IMR-90 (cell line): ENCODE measurements around the gene ELAVL1. TPM values are rescaled to one million over a fixed set of nuclear protein-coding genes. Genes with fewer than 3 reads are reported as not detected.
"Not testable (repeated sequence)": the region's sequence is repeated elsewhere in the genome, so short reads cannot be mapped to it uniquely, and the experiment has no call there.

ENCODE experiments used
- ATAC-seq: fragments of 200-7000 bp; cut with Tn5 transposase; 2 replicates; pipeline ENCODE4 v1.9.1; 2020; ENCODE audit warnings: low read depth, mild to moderate bottlenecking, moderate library complexity
- BruUV-seq: library from RNA; stranded (reverse); fragments of 400-500 nt; replicated peaks from 2 replicates; lab custom pipeline; 2021; lab: Mats Ljungman, UMichigan
- CTCF ChIA-PET: fragments of 300-600 bp; formaldehyde crosslinking; extraction: SDS; loops from one replicate; lab custom pipeline; 2021; ENCODE audit warnings: antibody characterized with exemption; lab: Yijun Ruan, JAX
- POLR2A ChIA-PET: fragments of 300-600 bp; sonication (Branson Sonifier 250); formaldehyde crosslinking; loops from one replicate; lab custom pipeline; 2022; ENCODE audit warnings: antibody characterized with exemption; ENCODE audit not compliant: unreplicated experiment; lab: Charles Lee
- DNase-seq: peaks from one replicate; pipeline ENCODE4 v3.0.0; 2013
- H2AFZ ChIP-seq: replicated peaks from 2 replicates; pipeline ENCODE3; 2013; ENCODE audit warnings: low read length, mild to moderate bottlenecking; ENCODE audit not compliant: poor library complexity
- H2AK5ac ChIP-seq: 2 replicates; pipeline ENCODE4 v1.6.1; 2013; ENCODE audit warnings: low read depth, low read length, inconsistent platforms
- H2AK9ac ChIP-seq: replicated peaks from 2 replicates; pipeline ENCODE3; 2013; ENCODE audit warnings: mild to moderate bottlenecking, low read depth, low read length, moderate library complexity; ENCODE audit not compliant: poor library complexity
- H2BK120ac ChIP-seq: 2 replicates; pipeline ENCODE4 v1.6.1; 2013; ENCODE audit warnings: low read depth, low read length, inconsistent platforms
- H2BK15ac ChIP-seq: 3 replicates; pipeline ENCODE4 v1.6.1; 2013; ENCODE audit warnings: low read depth, low read length, inconsistent platforms
- H2BK20ac ChIP-seq: 2 replicates; pipeline ENCODE4 v1.6.1; 2013; ENCODE audit warnings: low read depth, mild to moderate bottlenecking, inconsistent platforms, low read length, moderate library complexity
- H2BK5ac ChIP-seq: 2 replicates; pipeline ENCODE4 v1.6.1; 2013; ENCODE audit warnings: mild to moderate bottlenecking, low read depth, low read length, inconsistent platforms; ENCODE audit not compliant: poor library complexity, severe bottlenecking
- H3K14ac ChIP-seq: replicated peaks from 2 replicates; pipeline ENCODE4 v1.6.1; 2013; ENCODE audit warnings: low read depth, low read length, inconsistent platforms
- H3K18ac ChIP-seq: 2 replicates; pipeline ENCODE4 v1.6.1; 2013; ENCODE audit warnings: low read depth, low read length, control low read depth
- H3K23ac ChIP-seq: 2 replicates; pipeline ENCODE4 v1.6.1; 2013; ENCODE audit warnings: low read depth, low read length, inconsistent platforms
- H3K27ac ChIP-seq: 2 replicates; pipeline ENCODE4 v1.5.1; 2013; ENCODE audit warnings: mild to moderate bottlenecking, control low read depth, low read length; ENCODE audit not compliant: insufficient read depth
- H3K27me3 ChIP-seq: 2 replicates; pipeline ENCODE4 v1.6.1; 2013; ENCODE audit warnings: low read length; ENCODE audit not compliant: control insufficient read depth, insufficient read depth
- H3K36me3 ChIP-seq: 2 replicates; pipeline ENCODE4 v1.6.1; 2013; ENCODE audit warnings: low read length, mixed read lengths; ENCODE audit not compliant: control insufficient read depth, insufficient read depth
- H3K4ac ChIP-seq: 2 replicates; pipeline ENCODE4 v1.6.1; 2013; ENCODE audit warnings: low read depth, low read length, inconsistent platforms
- H3K4me1 ChIP-seq: 2 replicates; pipeline ENCODE4 v1.6.1; 2013; ENCODE audit warnings: low read length, mixed read lengths; ENCODE audit not compliant: control insufficient read depth, insufficient read depth
- H3K4me2 ChIP-seq: 2 replicates; pipeline ENCODE4 v1.6.1; 2013; ENCODE audit warnings: low read depth, mild to moderate bottlenecking, control low read depth, low read length, moderate library complexity
- H3K4me3 ChIP-seq: 2 replicates; pipeline ENCODE4 v1.5.1; 2013; ENCODE audit warnings: low read depth, mild to moderate bottlenecking, control low read depth, low read length, moderate library complexity; ENCODE audit not compliant: insufficient read depth
- H3K56ac ChIP-seq: 2 replicates; pipeline ENCODE4 v1.6.1; 2013; ENCODE audit warnings: low read length, inconsistent platforms; ENCODE audit not compliant: insufficient read depth; ENCODE audit errors: extremely low read depth
- H3K79me1 ChIP-seq, 2 experiments: 2 replicates each; pipeline ENCODE4 v1.6.1; 2013; ENCODE audit warnings: low read length in 2 of 2, inconsistent platforms in 1 of 2, low read depth in 1 of 2
- H3K9ac ChIP-seq: 2 replicates; pipeline ENCODE4 v1.6.1; 2013; ENCODE audit warnings: low read depth, low read length, control low read depth
- H3K9me1 ChIP-seq: 2 replicates; pipeline ENCODE4 v1.6.1; 2013; ENCODE audit warnings: low read length, inconsistent platforms; ENCODE audit not compliant: insufficient read depth
- H3K9me3 ChIP-seq: 2 replicates; pipeline ENCODE4 v1.6.1; 2013; ENCODE audit warnings: low read length; ENCODE audit not compliant: control insufficient read depth, insufficient read depth
- H4K20me1 ChIP-seq: 2 replicates; pipeline ENCODE4 v1.6.1; 2013; ENCODE audit warnings: low read length, inconsistent platforms; ENCODE audit not compliant: insufficient read depth
- H4K5ac ChIP-seq: 2 replicates; pipeline ENCODE4 v1.6.1; 2013; ENCODE audit warnings: mild to moderate bottlenecking, low read depth, low read length, control low read depth
- H4K8ac ChIP-seq, 2 experiments: 2 replicates each; pipeline ENCODE4 v1.6.1; 2013; ENCODE audit warnings: low read depth in 2 of 2, low read length in 2 of 2, control low read depth in 1 of 2, inconsistent platforms in 1 of 2
- H4K91ac ChIP-seq: 2 replicates; pipeline ENCODE4 v1.6.1; 2013; ENCODE audit warnings: low read depth, low read length, inconsistent platforms; ENCODE audit not compliant: insufficient read depth
- WGBS, 2 experiments: methylation state at CpG; one replicate each; pipeline versions ENCODE4 v1.1.5 to v1.1.7; 2013; ENCODE audit warnings: missing lambda C conversion rate in 2 of 2; ENCODE audit not compliant: insufficient read length in 1 of 2; ENCODE audit errors: extremely low coverage in 2 of 2; 5-methylcytosine and 5-hydroxymethylcytosine counted together
- dilution Hi-C: fragments of 300-500 bp; cut with HindIII; formaldehyde crosslinking; loops from one replicate; pipeline ENCODE4 v1.14.3; 2018; ENCODE audit warnings: low sequenced_read_pairs; ENCODE audit not compliant: unreplicated experiment
- in situ Hi-C: fragments of 300-500 bp; cut with MboI; formaldehyde crosslinking; loops from 3 replicates; pipeline ENCODE4 v1.14.3; 2019; ENCODE audit warnings: low sequenced_read_pairs, inconsistent platforms, mixed read lengths
- intact Hi-C: fragments of 100-400 bp; cut with micrococcal nuclease; formaldehyde crosslinking; loops from 2 replicates; pipeline ENCODE4 v1.10.0; 2022
- polyA plus RNA-seq, 3 experiments: library from polyadenylated mRNA; depleted of rRNA; stranded (reverse); fragments of >200 nt; gene quantifications; 2 replicates each; pipeline ENCODE4 v1.2.3, GENCODE V29; 2012; ENCODE audit warnings: low replicate concordance in 1 of 3
- total RNA-seq: library from RNA; depleted of rRNA; stranded (reverse); fragments of >200 nt; gene quantifications from 2 replicates; pipeline ENCODE4 v1.2.3, GENCODE V29; 2012

ELAVL1 gene
- total and polyA plus RNA-seq, 2 of the 4 experiments (the other 2 are of a cell fraction), result 55.6 to 59.0 TPM

DNA sequence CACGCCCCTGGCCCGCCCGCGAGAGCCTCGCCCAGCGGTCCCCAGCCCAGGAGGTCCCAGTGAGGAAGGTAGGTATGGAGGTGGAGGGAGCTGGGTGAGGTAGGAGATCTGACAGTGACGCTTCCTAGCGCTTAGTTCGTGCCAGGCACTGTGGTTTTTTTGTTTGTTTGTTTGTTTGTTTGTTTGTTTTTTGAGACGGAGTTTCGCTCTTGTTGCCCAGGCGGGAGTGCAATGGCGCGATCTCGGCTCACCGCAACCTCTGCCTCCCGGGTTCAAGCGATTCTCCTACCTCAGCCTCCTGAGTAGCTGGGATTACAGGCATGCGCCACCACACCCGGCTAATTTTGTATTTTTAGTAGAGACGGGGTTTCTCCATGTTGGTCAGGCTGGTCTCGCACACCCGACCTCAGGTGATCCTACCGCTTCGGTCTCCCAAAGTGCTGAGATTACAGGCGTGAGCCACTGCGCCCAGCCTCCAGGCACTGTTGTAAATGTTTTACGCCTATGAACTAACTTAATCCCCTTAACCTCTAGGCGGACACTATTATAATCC, 87.3 kb downstream of the ELAVL1 start:
- BruUV-seq, H3K36me3 ChIP-seq, H4K91ac ChIP-seq, ATAC-seq, DNase-seq, intact Hi-C loops, H3K27ac ChIP-seq, H3K18ac ChIP-seq, H2BK120ac ChIP-seq, H3K23ac ChIP-seq, H4K5ac ChIP-seq, H3K9me3 ChIP-seq, H2BK5ac ChIP-seq, H3K4me3 ChIP-seq, H2AK5ac ChIP-seq, H2BK20ac ChIP-seq, in situ Hi-C loops, H3K9me1 ChIP-seq, dilution Hi-C loops, H3K14ac ChIP-seq, H2BK15ac ChIP-seq, H3K56ac ChIP-seq, H3K9ac ChIP-seq: not testable (repeated sequence)
- Histone ChIP-seq H4K20me1 (peaks cover 11% of the 10 kb centered on the region), H2AFZ (peak overlapping the region; percentile 90), H3K4me2 (peak overlapping the region; percentile 44; the same call in 1 of the 2 replicates), H3K4ac (0 out of 2 replicates have a peak overlapping the region, but pooled peaks have one; percentile 75), H4K8ac (peak overlapping the region in 1 of 2 experiments; percentile 26; a peak in 1 of 4 replicates), H2AK9ac (peak overlapping the region; percentile 72), H3K79me1 (peaks cover 0 to 19% of the 10 kb centered on the region in 2 experiments; a peak in 2 of 4 replicates), H3K4me1 (peaks cover 21% of the 10 kb centered on the region), H3K27me3 (peaks cover 11% of the 10 kb centered on the region)
- CTCF ChIA-PET, result interaction anchor here (2.4 kb wide), 1 partner anchor 11 kb away, joined by 10 read pairs; no protein-coding TSS in a partner anchor
- POLR2A ChIA-PET, result interaction anchor here (0.5 kb wide), 1 partner anchor 248 kb away, joined by 4 read pairs; no protein-coding TSS in a partner anchor
- WGBS, 2 experiments, result 87% methylated on average over 3 of the region's 29 CpGs; no CpG with 5 or more reads in 1 of the 2 experiments
